ENCODE data around the gene PPIF.

The PPIF gene

DNA sequence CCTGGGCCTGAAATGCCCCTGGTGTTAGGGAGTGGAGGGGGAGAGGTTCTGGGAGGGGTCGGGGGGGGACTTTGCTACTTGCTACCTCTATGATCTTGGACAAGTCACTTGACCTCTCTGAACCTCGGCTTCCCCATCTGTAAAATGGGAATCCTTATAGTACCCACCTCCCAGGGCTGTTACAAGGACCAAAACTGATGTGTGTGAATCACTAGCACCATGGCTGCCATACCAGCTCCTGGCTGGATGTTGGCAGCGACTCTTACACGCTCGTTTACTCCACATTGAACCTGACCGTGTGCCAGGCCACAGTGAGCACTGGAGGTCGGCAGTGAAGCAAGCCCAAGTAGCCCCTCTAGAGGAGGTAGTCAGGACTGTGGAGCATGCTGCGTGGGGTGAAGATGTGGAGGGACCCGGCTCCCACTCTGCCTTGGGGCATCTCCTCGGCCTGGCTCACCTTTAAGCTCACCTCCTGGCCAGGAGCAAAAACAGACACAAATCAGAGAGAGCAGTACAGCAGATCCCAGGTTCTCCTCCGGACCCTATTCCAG, 28.9 kb downstream of the PPIF start:
- Histone ChIP-seq H3K36me3 (ENCODE audit: control insufficient read depth, insufficient read depth, low read length) (no peaks in the 10 kb centered on the region), H3K27ac (ENCODE audit: low read depth, low read length, severe bottlenecking) (no peak overlapping the region), H3K4me1 (ENCODE audit: control insufficient read depth, insufficient read depth, low read length, poor library complexity, severe bottlenecking) (peaks cover 22% of the 10 kb centered on the region), H3K9me3 (ENCODE audit: control insufficient read depth, low read length) (peaks cover 5% of the 10 kb centered on the region), H3K4me3 (ENCODE audit: extremely low read depth, insufficient read depth, low read length, poor library complexity, severe bottlenecking) (no peak overlapping the region)
- 95 to 99% methylated on average over 8 to 9 of the region's 11 CpGs for WGBS, 2 experiments (ENCODE audit: insufficient coverage in 2 of 2)

DNA sequence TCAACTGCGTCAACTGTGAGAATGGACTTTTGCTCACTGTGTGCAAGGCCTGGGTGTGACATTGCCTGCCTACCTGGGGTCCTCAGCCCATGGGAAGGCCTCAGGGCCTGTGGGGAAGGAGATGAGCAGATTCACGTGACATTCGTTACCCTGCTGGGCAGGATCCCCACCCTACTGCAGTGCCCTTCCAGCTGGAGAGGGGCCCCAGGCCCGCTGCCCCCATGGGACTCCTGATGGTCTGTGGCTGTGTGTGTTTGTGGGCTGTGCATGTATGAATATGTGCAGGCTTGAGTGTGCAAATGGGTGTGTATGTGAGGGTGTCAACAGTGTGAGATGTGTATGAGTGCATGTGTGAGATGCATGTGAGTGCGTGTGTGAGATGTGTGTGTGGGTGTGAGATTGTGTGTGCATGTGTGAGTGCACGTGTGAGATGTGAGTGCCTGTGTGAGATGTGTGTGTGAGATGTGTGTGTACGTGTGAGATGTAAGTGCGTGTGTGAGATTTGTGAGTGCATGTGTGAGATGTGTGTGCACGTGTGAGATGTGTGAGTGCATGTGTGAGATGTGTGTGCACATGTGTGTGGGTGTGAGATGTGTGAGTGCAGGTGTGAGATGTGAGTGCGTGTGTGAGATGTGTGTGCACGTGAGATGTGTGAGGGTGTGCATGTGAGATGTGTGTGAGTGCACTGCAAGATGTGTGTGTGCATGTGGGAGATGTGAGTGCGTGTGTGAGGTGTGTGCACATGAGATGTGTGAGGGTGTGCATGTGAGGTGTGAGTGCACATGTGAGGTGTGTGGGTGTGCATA, 29.7 kb downstream of the PPIF start:
- no peak overlapping the region for H3K4me3 ChIP-seq (ENCODE audit: extremely low read depth, insufficient read depth, low read length, poor library complexity, severe bottlenecking)
- H3K27ac ChIP-seq (ENCODE audit: low read depth, low read length, severe bottlenecking), result no peak overlapping the region
- no peaks in the 10 kb centered on the region for H3K9me3 ChIP-seq (ENCODE audit: control insufficient read depth, low read length)
- H3K36me3 ChIP-seq (ENCODE audit: control insufficient read depth, insufficient read depth, low read length), result no peaks in the 10 kb centered on the region
- WGBS, 2 experiments (ENCODE audit: insufficient coverage in 2 of 2), result 87 to 93% methylated on average over 10 to 11 of the region's 12 CpGs
- H3K4me1 ChIP-seq (ENCODE audit: control insufficient read depth, insufficient read depth, low read length, poor library complexity, severe bottlenecking), result peaks cover 28% of the 10 kb centered on the region

DNA sequence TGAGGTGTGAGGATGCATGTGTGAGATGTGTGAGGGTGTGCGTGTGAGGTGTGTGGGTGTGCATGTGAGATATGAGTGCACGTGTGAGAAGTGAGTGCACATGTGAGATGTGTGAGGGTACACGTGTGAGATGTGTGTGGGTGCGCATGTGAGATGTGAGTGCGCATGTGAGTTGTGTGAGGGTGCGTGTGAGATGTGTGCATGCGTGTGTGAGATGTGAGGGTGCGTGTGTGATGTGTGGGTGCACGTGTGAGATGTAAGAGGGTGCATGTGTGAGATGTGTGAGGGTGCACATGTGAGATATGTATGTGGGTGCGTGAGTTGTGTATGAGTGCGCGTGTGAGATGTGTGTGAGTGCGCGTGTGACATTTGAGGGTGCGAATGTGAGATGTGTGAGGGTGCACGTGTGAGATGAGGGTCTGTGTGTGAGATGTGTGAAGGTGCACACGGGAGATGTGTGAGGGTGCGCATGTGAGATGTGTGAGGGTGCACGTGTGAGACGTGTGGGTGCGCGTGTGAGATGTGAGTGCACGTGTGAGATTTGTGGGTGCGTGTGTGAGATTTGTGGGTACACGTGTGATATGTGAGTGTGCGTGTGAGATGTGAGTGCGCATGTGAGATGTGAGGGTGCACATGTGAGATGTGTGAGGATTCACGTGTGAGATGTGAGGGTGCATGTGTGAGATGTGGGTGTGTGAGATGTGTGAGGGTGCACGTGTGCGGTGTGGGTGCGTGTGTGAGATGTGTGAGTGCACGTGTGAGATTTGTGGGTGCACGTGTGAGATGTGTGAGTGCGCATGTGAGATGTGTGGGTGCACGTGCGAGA, 30.5 kb downstream of the PPIF start:
- Histone ChIP-seq H3K4me1 (ENCODE audit: control insufficient read depth, insufficient read depth, low read length, poor library complexity, severe bottlenecking) (peaks cover 37% of the 10 kb centered on the region), H3K4me3 (ENCODE audit: extremely low read depth, insufficient read depth, low read length, poor library complexity, severe bottlenecking) (no peak overlapping the region), H3K9me3 (ENCODE audit: control insufficient read depth, low read length) (no peaks in the 10 kb centered on the region), H3K27ac (ENCODE audit: low read depth, low read length, severe bottlenecking) (no peak overlapping the region), H3K36me3 (ENCODE audit: control insufficient read depth, insufficient read depth, low read length) (no peaks in the 10 kb centered on the region)
- 92 to 94% methylated on average over 33 to 34 of the region's 36 CpGs for WGBS, 2 experiments (ENCODE audit: insufficient coverage in 2 of 2)

DNA sequence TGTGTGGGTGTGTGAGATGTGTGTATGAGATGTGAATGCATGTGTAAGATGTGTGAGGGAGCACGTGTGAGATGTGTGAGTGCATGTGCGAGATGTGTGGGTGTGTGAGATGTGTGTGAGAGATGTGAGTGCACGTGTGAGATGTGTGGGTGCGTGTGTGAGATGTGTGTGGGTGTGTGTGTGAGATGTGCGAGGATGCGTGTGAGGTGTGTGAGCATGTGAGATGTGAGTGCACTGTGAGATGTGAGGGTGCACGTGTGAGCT, 31.0 kb downstream of the PPIF start:
- WGBS, 2 experiments (ENCODE audit: insufficient coverage in 2 of 2), result 95 to 97% methylated on average over 7 of the region's 7 CpGs
- H3K27ac ChIP-seq (ENCODE audit: low read depth, low read length, severe bottlenecking), result no peak overlapping the region
- H3K36me3 ChIP-seq (ENCODE audit: control insufficient read depth, insufficient read depth, low read length), result no peaks in the 10 kb centered on the region
- no peaks in the 10 kb centered on the region for H3K9me3 ChIP-seq (ENCODE audit: control insufficient read depth, low read length)
- no peak overlapping the region for H3K4me3 ChIP-seq (ENCODE audit: extremely low read depth, insufficient read depth, low read length, poor library complexity, severe bottlenecking)
- H3K4me1 ChIP-seq (ENCODE audit: control insufficient read depth, insufficient read depth, low read length, poor library complexity, severe bottlenecking), result peaks cover 37% of the 10 kb centered on the region

DNA sequence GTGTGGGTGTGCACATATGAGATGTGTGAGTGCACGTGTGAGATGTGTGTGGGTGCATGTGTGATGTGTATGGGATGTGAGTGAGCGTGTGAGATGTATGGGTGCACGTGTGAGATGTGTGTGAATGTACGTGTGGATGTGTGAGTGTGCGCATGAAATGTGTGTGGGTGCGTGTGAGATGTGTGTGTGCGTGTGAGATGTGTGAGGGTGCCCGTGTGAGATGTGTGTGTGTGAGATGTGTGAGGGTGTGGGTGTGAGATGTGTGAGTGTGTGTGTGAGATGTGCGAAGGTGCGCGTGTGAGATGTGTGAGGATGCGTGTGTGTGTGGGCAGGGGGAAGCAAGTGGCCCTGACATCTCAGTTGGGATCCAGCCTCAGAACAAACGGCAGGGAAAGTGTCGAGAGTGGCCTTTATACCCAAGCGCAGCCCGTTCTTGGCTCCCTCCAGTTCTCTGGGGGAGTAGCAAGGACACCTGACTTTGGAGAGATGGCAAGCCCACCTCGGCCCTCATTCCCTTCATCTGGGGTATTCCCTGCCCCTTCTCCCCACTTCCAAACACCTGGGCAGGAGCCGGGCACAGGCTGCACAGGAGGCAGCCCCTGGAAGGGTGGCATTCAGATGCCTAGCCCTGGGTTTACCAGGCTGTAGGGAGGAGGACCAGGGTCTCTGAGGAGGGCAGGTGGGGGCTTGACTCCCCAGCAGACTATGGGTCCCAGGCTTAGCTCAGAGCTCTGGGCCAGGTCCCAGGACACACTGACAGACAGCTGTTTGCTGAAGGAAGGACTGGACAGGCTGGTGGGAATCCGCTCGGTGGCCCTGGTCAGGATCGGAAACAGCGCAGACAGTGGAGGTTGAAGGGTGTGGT, 31.6 kb downstream of the PPIF start:
- Histone ChIP-seq H3K36me3 (ENCODE audit: control insufficient read depth, insufficient read depth, low read length) (no peaks in the 10 kb centered on the region), H3K4me3 (ENCODE audit: extremely low read depth, insufficient read depth, low read length, poor library complexity, severe bottlenecking) (no peak overlapping the region), H3K4me1 (ENCODE audit: control insufficient read depth, insufficient read depth, low read length, poor library complexity, severe bottlenecking) (peaks cover 37% of the 10 kb centered on the region), H3K9me3 (ENCODE audit: control insufficient read depth, low read length) (no peaks in the 10 kb centered on the region), H3K27ac (ENCODE audit: low read depth, low read length, severe bottlenecking) (no peak overlapping the region)
- WGBS, 2 experiments (ENCODE audit: insufficient coverage in 2 of 2), result 87 to 91% methylated on average over 17 to 21 of the region's 22 CpGs

DNA sequence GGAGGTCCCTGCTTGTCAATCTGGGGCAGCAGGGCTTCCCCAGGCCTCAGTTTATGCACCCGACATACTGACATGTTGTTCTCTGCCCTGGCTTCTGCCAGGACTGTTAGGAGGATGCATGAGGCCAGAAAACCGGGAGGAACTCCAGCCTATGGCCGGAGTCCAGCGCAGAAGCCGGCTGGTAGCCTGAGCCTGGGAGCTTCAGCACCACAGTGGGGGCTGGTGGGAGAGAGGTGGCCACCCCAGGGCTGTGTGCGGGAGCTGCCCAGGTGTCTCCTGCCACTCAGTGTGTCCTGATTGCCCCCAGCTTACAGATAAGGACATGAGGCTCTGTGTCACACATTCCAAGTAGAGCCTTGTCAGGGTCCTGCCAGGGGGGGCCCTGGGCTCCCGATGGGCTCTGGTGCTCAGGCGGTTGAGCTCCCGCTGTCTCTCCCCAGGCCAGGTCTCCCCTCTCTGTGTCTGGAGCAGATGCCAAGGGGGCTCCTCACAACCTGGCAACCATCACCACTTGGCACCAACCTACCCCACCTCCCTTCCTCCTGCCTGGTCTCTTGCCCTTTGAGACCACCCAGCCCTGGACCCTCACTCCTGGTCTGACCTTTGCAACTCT, 32.3 kb downstream of the PPIF start:
- Histone ChIP-seq H3K36me3 (ENCODE audit: control insufficient read depth, insufficient read depth, low read length) (no peaks in the 10 kb centered on the region), H3K4me3 (ENCODE audit: extremely low read depth, insufficient read depth, low read length, poor library complexity, severe bottlenecking) (no peak overlapping the region), H3K4me1 (ENCODE audit: control insufficient read depth, insufficient read depth, low read length, poor library complexity, severe bottlenecking) (peaks cover 37% of the 10 kb centered on the region)

DNA sequence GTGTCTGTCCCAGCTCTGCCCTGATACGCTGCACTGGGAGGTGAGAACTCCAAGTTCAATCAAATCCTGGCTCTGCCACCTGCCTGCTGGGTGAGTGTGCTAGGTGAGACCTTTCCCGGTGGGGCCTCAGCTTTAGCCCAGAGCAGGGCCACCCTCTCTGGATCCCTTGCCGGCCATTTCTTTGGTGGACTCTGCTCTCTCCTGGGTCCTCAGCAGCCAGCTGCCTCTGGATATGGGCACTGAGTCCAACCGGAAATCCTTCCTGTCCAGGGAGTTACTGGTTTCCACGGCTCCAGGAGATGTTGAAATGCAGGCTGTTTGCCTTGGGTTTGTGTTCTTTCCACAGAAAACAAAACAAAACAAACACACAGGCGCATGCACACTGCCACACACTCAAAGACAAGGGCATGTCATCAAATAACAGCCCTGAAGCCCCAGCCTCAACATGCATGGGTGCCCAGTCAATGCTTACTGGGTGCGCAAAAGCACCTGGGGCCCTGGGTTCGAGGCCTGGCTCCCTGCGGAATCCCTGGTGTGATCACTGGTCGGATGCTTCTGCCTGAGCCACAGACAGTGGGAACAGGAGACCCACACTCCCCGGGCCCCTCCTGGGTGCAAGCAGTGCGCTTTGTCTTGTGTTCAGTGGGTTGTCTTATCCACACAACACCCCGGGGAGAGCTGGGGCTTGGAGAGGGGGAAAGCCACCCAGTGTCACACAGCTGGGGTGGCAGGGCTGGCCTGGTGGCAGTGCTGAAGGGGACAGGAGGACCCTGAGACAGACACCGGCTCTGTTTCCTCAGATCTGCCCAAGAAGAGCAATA, 33.1 kb downstream of the PPIF start:
- Histone ChIP-seq H3K36me3 (ENCODE audit: control insufficient read depth, insufficient read depth, low read length) (peaks cover 6% of the 10 kb centered on the region), H3K27ac (ENCODE audit: low read depth, low read length, severe bottlenecking) (no peak overlapping the region), H3K4me3 (ENCODE audit: extremely low read depth, insufficient read depth, low read length, poor library complexity, severe bottlenecking) (no peak overlapping the region)

More for the DNA sequence above, 32.3 kb downstream of the PPIF start:
- H3K9me3 ChIP-seq (ENCODE audit: control insufficient read depth, low read length), result no peaks in the 10 kb centered on the region
- 90 to 91% methylated on average over 8 of the region's 9 CpGs for WGBS, 2 experiments (ENCODE audit: insufficient coverage in 2 of 2)
- H3K27ac ChIP-seq (ENCODE audit: low read depth, low read length, severe bottlenecking), result no peak overlapping the region

DNA sequence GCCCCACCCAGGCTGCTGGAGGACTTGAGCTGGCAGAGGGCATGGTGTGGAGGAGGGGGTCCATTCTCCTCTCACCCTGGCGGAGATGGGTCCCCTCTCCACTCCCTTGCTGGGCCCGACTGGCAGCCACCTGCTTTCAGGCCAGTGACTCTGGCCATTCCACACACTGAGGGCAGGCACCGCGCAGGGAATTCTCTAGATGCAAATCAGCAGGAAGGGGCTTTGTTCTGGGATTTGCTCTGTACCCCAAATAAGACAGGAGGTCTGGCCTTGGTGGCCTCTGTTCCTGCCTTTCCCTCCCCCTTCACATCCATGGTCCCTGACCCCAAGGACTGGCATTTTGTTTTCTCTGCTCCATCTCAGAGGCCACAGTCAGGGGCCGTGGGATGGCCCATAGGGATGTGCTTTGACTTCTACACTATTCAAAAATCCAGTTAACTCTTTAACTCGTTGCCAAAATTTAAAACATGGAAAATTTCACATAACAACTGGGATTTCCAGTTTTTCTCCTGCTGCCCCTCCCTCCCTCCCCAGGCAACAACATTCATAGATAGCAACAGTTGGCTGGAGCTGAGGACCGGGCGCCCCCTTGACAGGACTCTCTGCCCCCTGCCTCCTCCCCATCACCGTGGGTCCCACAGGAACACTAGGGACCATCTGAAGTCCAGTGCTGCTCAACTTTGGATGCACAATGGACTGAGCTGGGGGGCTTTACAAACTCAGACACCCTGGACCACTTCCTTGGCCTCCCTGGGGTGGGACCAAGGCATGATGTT, 33.9 kb downstream of the PPIF start:
- 89 to 92% methylated on average over 5 to 7 of the region's 9 CpGs for WGBS, 2 experiments (ENCODE audit: insufficient coverage in 2 of 2)
- H3K27ac ChIP-seq (ENCODE audit: low read depth, low read length, severe bottlenecking), result no peak overlapping the region
- no peaks in the 10 kb centered on the region for H3K9me3 ChIP-seq (ENCODE audit: control insufficient read depth, low read length)
- peaks cover 11% of the 10 kb centered on the region for H3K36me3 ChIP-seq (ENCODE audit: control insufficient read depth, insufficient read depth, low read length)
- H3K4me3 ChIP-seq (ENCODE audit: extremely low read depth, insufficient read depth, low read length, poor library complexity, severe bottlenecking), result no peak overlapping the region
- peaks cover 30% of the 10 kb centered on the region for H3K4me1 ChIP-seq (ENCODE audit: control insufficient read depth, insufficient read depth, low read length, poor library complexity, severe bottlenecking)

More for the DNA sequence above, 33.1 kb downstream of the PPIF start:
- H3K9me3 ChIP-seq (ENCODE audit: control insufficient read depth, low read length), result no peaks in the 10 kb centered on the region
- WGBS, 2 experiments (ENCODE audit: insufficient coverage in 2 of 2), result 85 to 94% methylated on average over 7 to 13 of the region's 14 CpGs
- H3K4me1 ChIP-seq (ENCODE audit: control insufficient read depth, insufficient read depth, low read length, poor library complexity, severe bottlenecking), result peaks cover 35% of the 10 kb centered on the region

DNA sequence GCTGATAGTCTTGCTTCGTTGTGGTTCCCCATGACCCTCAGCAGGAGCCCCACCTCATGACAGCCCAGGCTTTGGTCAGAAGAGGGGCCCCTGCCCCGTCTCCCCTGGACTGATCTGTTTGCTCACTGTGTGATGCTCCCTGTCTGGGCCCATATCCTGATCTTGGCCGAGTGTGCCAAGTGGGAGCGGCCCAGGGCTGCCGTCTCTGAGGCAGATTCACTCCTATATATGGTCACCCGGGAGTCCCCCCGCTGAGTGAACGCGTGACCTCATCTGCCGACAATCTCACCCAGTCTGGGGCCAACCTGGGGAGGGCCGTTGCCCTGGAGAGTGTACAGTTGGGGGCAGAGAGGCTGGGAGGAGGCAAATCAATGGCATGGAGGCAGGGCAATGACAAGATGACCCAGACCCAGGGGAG, 34.5 kb downstream of the PPIF start:
- WGBS, 2 experiments (ENCODE audit: insufficient coverage in 2 of 2), result 37 to 57% methylated on average over 8 to 10 of the region's 11 CpGs
- H3K4me3 ChIP-seq (ENCODE audit: extremely low read depth, insufficient read depth, low read length, poor library complexity, severe bottlenecking), result no peak overlapping the region

More for the DNA sequence above, 34.5 kb downstream of the PPIF start:
- Histone ChIP-seq H3K9me3 (ENCODE audit: control insufficient read depth, low read length) (no peaks in the 10 kb centered on the region), H3K4me1 (ENCODE audit: control insufficient read depth, insufficient read depth, low read length, poor library complexity, severe bottlenecking) (peaks cover 30% of the 10 kb centered on the region), H3K36me3 (ENCODE audit: control insufficient read depth, insufficient read depth, low read length) (peaks cover 17% of the 10 kb centered on the region), H3K27ac (ENCODE audit: low read depth, low read length, severe bottlenecking) (peak overlapping the region; percentile 41)
